ENCODE data around the gene OR51L1.

DNA sequence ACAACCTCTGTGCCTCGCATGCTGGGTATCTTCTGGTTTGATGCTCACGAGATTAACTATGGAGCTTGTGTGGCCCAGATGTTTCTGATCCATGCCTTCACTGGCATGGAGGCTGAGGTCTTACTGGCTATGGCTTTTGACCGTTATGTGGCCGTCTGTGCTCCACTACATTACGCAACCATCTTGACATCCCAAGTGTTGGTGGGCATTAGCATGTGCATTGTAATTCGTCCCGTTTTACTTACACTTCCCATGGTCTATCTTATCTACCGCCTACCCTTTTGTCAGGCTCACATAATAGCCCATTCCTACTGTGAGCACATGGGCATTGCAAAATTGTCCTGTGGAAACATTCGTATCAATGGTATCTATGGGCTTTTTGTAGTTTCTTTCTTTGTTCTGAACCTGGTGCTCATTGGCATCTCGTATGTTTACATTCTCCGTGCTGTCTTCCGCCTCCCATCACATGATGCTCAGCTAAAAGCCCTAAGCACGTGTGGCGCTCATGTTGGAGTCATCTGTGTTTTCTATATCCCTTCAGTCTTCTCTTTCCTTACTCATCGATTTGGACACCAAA, 52.2 kb downstream of the OR51L1 start:
- no peak for TF ChIP-seq CTCF (IDR thresholded peaks at IDR 0.05)
- no peak for TF ChIP-seq POLR2A (IDR thresholded peaks at IDR 0.05)
